ENCODE data around the gene NDUFV2.
"Not testable (repeated sequence)": the region's sequence is repeated elsewhere in the genome, so short reads cannot be mapped to it uniquely, and the experiment has no call there.

The NDUFV2 gene

GRCh38 chr18:9153256-9153655 lies 50.8 kb downstream of the NDUFV2 start:
- DNase-seq (ENCODE audit: low read depth), result no peak

GRCh38 chr18:9156604-9157249 lies 54.2 kb downstream of the NDUFV2 start:
- DNase-seq (ENCODE audit: low read depth), result no peak

DNA sequence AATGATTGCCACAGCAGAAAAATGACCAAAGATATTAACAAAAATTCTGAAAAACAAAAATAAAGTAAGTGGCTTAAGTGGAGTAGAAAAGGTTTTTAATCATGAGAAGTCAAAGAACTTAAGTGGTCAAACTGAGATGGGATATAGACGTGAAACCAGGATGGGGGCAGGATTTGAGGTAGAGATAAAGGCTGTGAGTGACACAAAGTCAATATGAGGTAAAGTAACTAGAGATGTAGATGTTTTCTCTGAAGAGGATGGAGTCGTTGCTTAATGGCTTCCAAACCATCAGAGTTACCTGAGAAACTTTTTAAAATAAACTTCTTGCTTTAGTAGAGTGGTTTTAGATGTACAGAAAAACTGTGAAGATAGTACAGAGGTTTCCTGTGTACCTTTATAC lies 55.3 kb downstream of the NDUFV2 start:
- no peak for DNase-seq (ENCODE audit: low read depth)

- DNase-seq (ENCODE audit: low read depth), result no peak
These were observed 57.5 kb downstream of the NDUFV2 start for GRCh38 chr18:9160014-9160413.

- DNase-seq (ENCODE audit: low read depth), result not testable (repeated sequence)
These were observed 60.2 kb downstream of the NDUFV2 start for GRCh38 chr18:9162663-9163062.

DNA sequence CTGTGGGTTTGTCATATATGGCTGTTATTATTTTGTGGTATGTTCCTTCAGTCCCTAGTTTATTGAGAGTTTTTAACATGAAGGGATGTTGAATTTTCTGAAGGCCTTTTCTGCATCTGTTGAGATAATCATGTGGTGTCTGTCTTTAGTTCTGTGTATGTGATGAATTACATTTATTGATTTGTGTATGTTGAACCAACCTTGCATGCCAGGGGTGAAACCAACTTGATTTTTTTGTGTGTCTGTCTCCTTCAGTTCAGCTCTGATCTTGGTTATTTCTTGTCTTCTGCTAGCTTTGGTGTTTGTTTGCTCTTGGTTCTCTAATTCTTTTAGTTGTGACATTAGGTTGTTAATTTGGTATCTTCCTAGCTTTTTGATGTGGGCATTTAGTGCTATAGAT lies 61.6 kb downstream of the NDUFV2 start:
- DNase-seq (ENCODE audit: low read depth), result not testable (repeated sequence)

GRCh38 chr18:9165883-9166282 lies 63.4 kb downstream of the NDUFV2 start:
- DNase-seq (ENCODE audit: low read depth), result not testable (repeated sequence)

DNA sequence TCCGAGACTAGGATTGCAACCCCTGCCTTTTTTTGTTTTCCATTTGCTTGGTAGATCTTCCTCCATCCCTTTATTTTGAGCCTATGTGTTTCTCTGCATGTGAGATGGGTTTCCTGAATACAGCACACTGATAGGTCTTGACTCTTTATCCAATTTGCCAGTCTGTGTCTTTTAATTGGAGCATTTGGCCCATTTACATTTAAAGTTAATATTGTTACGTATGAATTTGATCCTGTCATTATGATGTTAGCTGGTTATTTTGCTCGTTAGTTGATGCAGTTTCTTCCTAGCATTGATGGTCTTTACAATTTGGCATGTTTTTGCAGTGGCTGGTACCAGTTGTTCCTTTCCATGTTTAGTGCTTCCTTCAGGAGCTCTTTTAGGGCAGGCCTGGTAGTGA lies 67.0 kb downstream of the NDUFV2 start:
- not testable (repeated sequence) for DNase-seq (ENCODE audit: low read depth)

- not testable (repeated sequence) for DNase-seq (ENCODE audit: low read depth)
These were observed 69.4 kb downstream of the NDUFV2 start for GRCh38 chr18:9171919-9172318.

GRCh38 chr18:9172506-9173127 lies 70.1 kb downstream of the NDUFV2 start:
- DNase-seq (ENCODE audit: low read depth), result no peak

DNA sequence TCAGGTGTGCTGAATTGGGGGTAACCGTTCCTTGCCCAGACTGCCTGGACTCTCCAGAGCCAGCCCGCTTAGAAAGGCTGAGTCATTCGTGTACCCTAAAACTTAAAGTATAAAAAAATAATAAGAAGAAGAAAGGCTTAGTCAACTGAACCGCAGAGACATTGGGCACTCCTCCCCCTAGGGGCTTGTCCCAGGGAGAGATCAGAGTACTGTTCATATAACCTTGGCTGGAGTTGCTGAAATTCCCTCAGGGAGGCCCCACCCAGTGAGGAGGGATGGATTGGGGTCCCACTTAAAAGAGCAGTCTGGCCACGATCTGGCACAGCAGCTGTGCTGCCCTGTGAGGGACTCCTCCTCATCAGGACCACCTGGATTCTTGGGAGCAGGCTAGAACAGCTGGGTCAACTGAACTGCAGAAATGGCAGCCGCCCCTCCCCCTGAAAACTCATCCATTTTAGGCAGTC lies 71.3 kb downstream of the NDUFV2 start:
- DNase-seq (ENCODE audit: low read depth), result no peak

DNA sequence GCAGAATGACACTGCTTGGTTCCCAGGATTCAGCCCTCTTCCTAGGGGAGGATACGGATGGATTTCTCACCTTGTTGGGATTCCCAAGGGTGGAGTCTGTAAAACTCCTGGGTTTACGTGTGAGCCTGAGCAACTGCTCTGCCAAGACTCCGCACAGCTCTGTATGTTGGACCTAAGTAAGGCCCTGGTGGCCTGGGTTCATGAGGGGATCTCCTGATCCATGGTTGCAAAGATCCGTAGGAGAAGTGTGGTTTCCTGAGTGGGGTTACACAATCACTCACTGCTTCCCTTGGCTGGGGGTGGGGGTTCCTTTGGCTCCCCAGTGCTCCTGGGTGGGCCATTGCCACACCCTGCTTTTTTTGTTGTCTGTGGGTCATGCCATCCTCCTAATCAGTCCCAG lies 71.8 kb downstream of the NDUFV2 start:
- DNase-seq (ENCODE audit: low read depth), result no peak

DNA sequence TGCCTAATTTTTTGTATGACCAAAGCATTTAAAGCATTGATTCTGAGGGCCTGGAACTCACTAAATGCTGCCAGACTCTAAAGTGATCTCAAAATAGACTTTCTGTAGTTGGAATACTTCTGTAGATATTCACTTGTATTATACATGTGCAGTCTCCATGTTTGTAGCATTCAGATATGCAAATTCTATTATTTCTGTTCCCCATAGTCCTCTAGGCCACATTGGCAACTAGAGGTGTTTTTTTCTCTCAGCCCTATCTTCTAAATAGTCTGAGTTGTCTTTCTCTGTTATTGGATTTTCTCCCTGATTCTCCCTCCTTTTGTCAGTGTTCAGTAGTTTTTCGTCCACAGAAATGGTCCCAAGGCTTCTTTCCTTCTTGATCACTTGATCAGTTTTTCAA lies 72.6 kb downstream of the NDUFV2 start:
- no peak for DNase-seq (ENCODE audit: low read depth)

- DNase-seq (ENCODE audit: low read depth), result no peak
These were observed 74.5 kb downstream of the NDUFV2 start for GRCh38 chr18:9177031-9177430.

DNA sequence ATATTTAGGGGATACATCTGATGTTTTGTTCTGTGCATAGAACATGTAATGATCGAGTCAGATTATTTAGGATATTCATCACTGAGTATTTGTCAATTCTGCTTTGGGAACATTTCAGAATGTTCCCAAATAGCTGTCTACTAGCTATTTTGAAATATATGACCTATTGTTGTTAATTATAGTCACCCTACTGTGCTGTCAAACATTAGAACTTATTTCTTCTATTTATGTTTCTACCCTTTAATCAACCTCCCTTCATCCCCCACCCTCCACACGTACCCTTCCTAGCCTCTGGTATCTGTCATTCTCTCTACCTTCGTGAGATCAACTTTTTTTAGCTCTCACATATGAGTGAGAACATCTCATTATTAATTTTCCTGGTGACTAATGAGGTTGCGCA lies 75.0 kb downstream of the NDUFV2 start:
- DNase-seq (ENCODE audit: low read depth), result no peak

DNA sequence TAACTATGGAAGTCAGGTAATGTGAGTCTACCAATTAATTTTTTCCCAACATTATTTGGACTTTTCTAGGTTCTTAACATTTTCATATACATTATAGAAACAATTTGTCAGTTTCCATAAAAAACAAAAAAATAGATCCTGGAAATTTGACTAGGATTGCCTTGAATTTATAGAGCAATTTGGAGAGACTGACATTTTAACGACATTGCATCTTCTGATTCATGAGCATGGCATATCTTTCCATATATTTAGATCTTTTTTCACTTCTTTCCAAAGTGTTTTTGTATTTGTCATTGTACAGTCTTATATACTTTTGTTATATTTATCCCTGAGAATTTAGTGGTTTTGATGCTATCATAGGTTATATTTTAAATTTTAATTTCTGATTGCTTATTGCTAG lies 76.1 kb downstream of the NDUFV2 start:
- no peak for DNase-seq (ENCODE audit: low read depth)

- no peak for DNase-seq (ENCODE audit: low read depth)
These were observed 78.8 kb downstream of the NDUFV2 start for GRCh38 chr18:9181275-9181674.

DNA sequence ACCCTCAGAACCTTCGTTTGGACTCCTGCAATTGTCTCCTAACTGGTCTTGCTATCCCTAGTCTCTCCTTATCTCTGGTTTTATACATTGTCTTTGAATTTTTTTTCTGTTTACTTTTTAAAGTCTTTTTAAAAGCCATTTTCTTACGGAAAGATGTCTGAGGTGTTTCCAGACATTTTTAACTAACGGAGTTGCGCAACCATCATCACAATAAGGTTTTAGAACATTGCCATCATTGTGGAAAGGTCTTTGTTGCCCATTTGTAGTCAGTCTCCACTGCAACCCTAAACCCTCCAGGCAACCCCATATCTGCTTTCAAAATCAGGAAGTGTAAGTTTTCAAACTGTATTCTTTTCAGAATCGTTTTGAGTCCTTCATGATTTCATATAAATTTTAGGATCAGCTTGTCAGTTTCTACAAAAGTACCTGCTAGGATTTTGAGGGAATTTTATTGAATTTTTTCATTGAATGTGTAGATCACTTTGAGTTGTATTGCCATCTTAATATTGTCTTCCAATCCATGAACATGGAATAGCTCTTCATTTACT lies 80.4 kb downstream of the NDUFV2 start:
- DNase-seq (ENCODE audit: low read depth), result no peak
